DND-41 (cell line): Measurements from ENCODE around the gene GAN.

Experiments
- ATAC-seq: fragments of 200-7000 bp; cut with Tn5 transposase; 3 replicates; pipeline ENCODE4 v1.9.1; 2021; ENCODE audit warnings: low read depth; ENCODE audit not compliant: insufficient read depth
- DNase-seq: peaks from one replicate; pipeline ENCODE4 v3.0.0-alpha.2; 2020
- H2AFZ ChIP-seq: 2 replicates; pipeline ENCODE4 v1.6.0; 2012; ENCODE audit warnings: low read depth, low read length
- H3K27ac ChIP-seq: 2 replicates; pipeline ENCODE4 v1.5.1; 2012; ENCODE audit warnings: low read length, inconsistent platforms
- H3K27me3 ChIP-seq: fragments of 200-600 bp; sonication (generic); 2 replicates; pipeline ENCODE4 v1.6.0; 2012; ENCODE audit warnings: low read length, mild to moderate bottlenecking, inconsistent platforms; ENCODE audit not compliant: insufficient read depth, poor library complexity
- H3K36me3 ChIP-seq: 2 replicates; pipeline ENCODE4 v1.5.1; 2012; ENCODE audit warnings: low read length, inconsistent platforms; ENCODE audit not compliant: insufficient read depth
- H3K4me1 ChIP-seq: 2 replicates; pipeline ENCODE4 v1.5.1; 2012; ENCODE audit warnings: mild to moderate bottlenecking, low read length; ENCODE audit not compliant: insufficient read depth
- H3K4me2 ChIP-seq: 2 replicates; pipeline ENCODE4 v1.6.0; 2012; ENCODE audit warnings: mild to moderate bottlenecking, moderate library complexity, low read length, inconsistent platforms; ENCODE audit not compliant: insufficient read depth
- H3K4me3 ChIP-seq, 2 experiments: fragments of 200-600 bp in 1 of 2; shearing (Covaris generic) in 1 of 2; 2 replicates each; pipeline ENCODE4 v1.5.1; 2012 to 2016; ENCODE audit warnings: inconsistent platforms in 2 of 2, low read length in 2 of 2, mild to moderate bottlenecking in 2 of 2, low read depth in 1 of 2, moderate library complexity in 1 of 2
- H3K79me2 ChIP-seq: 2 replicates; pipeline ENCODE4 v1.6.0; 2012; ENCODE audit warnings: low read length, inconsistent platforms; ENCODE audit not compliant: insufficient read depth
- H3K9ac ChIP-seq: 2 replicates; pipeline ENCODE4 v1.6.0; 2012; ENCODE audit warnings: low read depth, mild to moderate bottlenecking, inconsistent platforms, low read length, moderate library complexity
- H3K9me3 ChIP-seq: 2 replicates; pipeline ENCODE4 v1.5.1; 2012; ENCODE audit warnings: low read length, moderate library complexity, mild to moderate bottlenecking, inconsistent platforms; ENCODE audit not compliant: insufficient read depth, severe bottlenecking
- H4K20me1 ChIP-seq: 2 replicates; pipeline ENCODE4 v1.6.0; 2012; ENCODE audit warnings: low read length; ENCODE audit not compliant: insufficient read depth
- EZH2 ChIP-seq: IDR thresholded peaks from 3 replicates; pipeline ENCODE4 v1.6.1; 2012; ENCODE audit warnings: borderline replicate concordance, low read depth, mild to moderate bottlenecking, moderate library complexity, low read length, inconsistent platforms; ENCODE audit not compliant: severe bottlenecking
- TF ChIP-seq, protein P1 (sequence below): IDR thresholded peaks from 2 replicates; pipeline ENCODE4 v1.5.1; 2012; ENCODE audit warnings: borderline replicate concordance, low read length, moderate library complexity, mild to moderate bottlenecking; ENCODE audit not compliant: poor library complexity, severe bottlenecking; ENCODE audit errors: extremely low read depth

The GAN gene

DNA sequence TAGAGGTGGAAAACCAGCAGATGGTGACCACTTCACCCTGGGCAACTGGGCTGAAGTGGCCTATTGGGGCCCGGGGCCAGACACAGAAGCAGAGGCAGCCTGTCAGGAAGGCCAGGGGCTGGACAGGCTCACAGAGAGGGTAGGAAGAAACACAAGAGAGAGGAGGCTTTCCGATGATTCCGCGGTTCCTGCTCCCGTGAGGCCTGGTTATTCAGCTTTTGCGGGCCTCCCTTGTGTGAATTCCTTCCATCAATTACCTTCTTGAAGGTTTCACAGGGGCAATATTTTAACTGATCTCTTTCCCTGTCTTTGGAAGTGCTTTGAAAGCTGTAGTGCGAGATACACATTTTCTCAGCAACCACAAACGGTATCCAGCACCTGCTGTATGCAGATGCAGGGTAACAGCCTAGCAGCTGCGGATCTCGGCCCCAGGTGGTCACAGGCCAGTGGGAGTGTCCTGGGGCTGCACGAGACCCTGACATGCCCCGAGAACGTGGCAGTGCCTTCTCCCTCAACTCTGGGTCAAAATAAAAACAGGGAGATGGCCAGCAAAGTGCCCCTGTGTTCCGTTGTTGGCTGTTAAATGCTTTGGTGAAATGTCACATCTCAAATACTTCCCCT lies 118.3 kb downstream of the GAN start:
- Histone ChIP-seq H3K4me1 (peaks cover 49% of the 10 kb centered on the region), H3K27ac (peak overlapping the region; percentile 99), H3K36me3 (no peaks in the 10 kb centered on the region), H3K27me3 (no peaks in the 10 kb centered on the region), H3K4me3 (peak overlapping the region in 1 of 2 experiments; percentile 21; a peak in 1 of 4 replicates), H3K79me2 (no peaks in the 10 kb centered on the region), H4K20me1 (no peaks in the 10 kb centered on the region), H3K4me2 (peak overlapping the region; percentile 38), H3K9me3 (no peaks in the 10 kb centered on the region), H3K9ac (peak overlapping the region; percentile 56), H2AFZ (peak overlapping the region; percentile 65)
- TF ChIP-seq, protein P1, sequence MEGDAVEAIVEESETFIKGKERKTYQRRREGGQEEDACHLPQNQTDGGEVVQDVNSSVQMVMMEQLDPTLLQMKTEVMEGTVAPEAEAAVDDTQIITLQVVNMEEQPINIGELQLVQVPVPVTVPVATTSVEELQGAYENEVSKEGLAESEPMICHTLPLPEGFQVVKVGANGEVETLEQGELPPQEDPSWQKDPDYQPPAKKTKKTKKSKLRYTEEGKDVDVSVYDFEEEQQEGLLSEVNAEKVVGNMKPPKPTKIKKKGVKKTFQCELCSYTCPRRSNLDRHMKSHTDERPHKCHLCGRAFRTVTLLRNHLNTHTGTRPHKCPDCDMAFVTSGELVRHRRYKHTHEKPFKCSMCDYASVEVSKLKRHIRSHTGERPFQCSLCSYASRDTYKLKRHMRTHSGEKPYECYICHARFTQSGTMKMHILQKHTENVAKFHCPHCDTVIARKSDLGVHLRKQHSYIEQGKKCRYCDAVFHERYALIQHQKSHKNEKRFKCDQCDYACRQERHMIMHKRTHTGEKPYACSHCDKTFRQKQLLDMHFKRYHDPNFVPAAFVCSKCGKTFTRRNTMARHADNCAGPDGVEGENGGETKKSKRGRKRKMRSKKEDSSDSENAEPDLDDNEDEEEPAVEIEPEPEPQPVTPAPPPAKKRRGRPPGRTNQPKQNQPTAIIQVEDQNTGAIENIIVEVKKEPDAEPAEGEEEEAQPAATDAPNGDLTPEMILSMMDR, result no peak
- no peak for TF ChIP-seq EZH2
- DNase-seq (peak; percentile 87), ATAC-seq (peak; percentile 95)

DNA sequence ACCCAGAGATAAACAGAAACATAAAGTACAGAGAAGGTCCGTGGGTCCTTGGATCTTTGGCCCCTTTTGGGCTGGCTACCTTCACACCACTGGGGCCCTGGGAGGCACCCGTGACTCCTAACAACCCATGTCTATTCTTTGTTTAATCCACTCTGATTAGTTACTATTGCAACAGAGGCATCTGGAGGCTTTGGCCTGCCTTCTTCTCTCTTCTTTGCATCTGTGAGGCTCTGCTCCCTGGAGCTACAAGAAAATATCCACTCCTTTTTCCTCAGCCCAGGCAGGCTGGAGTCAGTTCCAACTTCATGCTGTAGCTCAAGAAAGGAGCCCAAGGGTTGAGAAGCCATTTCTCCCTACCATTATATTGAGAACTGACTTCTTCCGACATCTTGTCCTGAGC lies 120.3 kb downstream of the GAN start:
- Histone ChIP-seq H2AFZ (no peak overlapping the region), H3K4me1 (peaks cover 58% of the 10 kb centered on the region), H3K79me2 (no peaks in the 10 kb centered on the region), H3K9ac (no peak overlapping the region), H4K20me1 (no peaks in the 10 kb centered on the region), H3K36me3 (no peaks in the 10 kb centered on the region), H3K27me3 (no peaks in the 10 kb centered on the region), H3K4me3 (no peak overlapping the region), H3K27ac (peak overlapping the region; percentile 50; the same call in 1 of the 2 replicates), H3K4me2 (no peak overlapping the region), H3K9me3 (no peaks in the 10 kb centered on the region)
- ATAC-seq (no peak), DNase-seq (no peak)
- no peak for TF ChIP-seq EZH2
- TF ChIP-seq, protein P1, result no peak

DNA sequence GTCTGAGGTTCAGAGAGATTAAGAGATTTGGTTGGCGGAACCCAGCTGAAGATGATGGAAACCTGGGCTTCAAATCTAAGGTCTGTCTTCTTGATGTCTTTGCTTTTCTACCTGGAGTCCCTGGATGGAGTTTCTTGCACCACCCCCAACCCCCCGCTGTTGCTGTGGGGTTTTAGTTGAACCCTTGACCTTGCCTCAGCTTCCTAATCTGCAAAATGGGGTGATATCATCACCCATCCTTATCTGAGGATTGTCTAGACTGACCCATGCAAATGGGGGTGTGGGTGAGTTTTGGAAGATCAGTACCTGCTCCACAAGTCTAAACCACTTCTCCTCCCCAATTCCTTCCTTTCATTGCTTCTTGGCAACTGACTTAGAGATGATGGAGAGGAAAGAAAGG lies 120.8 kb downstream of the GAN start:
- no peak overlapping the region for H3K4me2 ChIP-seq
- H3K9me3 ChIP-seq, result no peaks in the 10 kb centered on the region
- H3K4me3 ChIP-seq, result no peak overlapping the region
- no peaks in the 10 kb centered on the region for H4K20me1 ChIP-seq
- no peaks in the 10 kb centered on the region for H3K36me3 ChIP-seq
- no peak overlapping the region for H2AFZ ChIP-seq
- ATAC-seq (no peak), DNase-seq (no peak)
- peaks cover 58% of the 10 kb centered on the region for H3K4me1 ChIP-seq
- no peaks in the 10 kb centered on the region for H3K79me2 ChIP-seq
- TF ChIP-seq, protein P1, result no peak
- TF ChIP-seq EZH2, result no peak
- no peak overlapping the region for H3K9ac ChIP-seq
- H3K27ac ChIP-seq, result peak overlapping the region; percentile 11; the same call in 1 of the 2 replicates
- no peaks in the 10 kb centered on the region for H3K27me3 ChIP-seq
